ENCODE data around the gene MLXIP.

DNA sequence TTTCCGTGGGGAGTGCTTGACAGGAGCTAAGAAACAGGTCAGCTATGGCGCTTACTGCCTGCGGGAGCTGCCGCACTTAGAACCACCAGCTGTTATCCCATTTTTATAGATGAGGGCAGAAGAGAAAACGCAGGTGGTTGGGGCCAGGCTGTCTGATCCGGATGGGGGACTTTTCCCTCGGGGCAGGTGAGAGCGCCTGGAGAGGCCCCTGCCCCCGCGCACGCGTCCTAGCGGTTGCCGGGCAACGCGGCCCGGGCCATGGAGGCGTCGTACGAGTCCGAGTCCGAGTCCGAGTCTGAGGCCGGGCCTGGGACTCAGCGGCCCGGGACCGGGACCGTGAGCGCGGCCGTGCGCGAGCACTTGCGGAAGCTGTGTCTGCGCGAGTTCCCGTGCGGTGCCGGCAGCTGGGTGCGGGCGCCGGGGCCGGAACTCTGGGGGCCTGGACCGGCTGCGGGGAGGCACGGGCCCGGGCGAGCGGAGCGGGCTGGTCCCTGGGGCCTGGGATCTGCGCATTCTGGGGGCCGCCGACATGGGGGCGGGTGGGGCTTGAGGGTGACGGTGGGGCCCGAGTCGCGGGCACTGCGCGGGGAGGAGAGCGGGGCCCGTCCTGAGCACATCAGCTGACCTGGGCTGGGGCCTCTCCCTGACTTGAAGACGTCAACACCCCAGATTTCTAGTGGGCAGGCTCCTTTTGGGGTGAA is 104.5 kb downstream of the MLXIP start, which contains the start of gene LRRC43:
- TF ChIP-seq POLR2A (IDR thresholded peaks at IDR 0.05; ENCODE audit: low read length) (no peak), GATA1 (IDR thresholded peaks at IDR 0.05; ENCODE audit: low read depth, low read length) (no peak)
